ENCODE results near the gene TBL2.

- TF ChIP-seq ZC3H10 (CRISPR knock-in tag; IDR thresholded peaks at IDR 0.05) (no peak), ZFP30 (CRISPR knock-in tag; IDR thresholded peaks at IDR 0.05) (no peak), ZNF70 (CRISPR knock-in tag; IDR thresholded peaks at IDR 0.05) (no peak), PATZ1 (CRISPR knock-in tag; IDR thresholded peaks at IDR 0.05; ENCODE audit: borderline replicate concordance) (no peak), SNAI2 (CRISPR knock-in tag; IDR thresholded peaks at IDR 0.05) (no peak), TOX (CRISPR knock-in tag; IDR thresholded peaks at IDR 0.05; ENCODE audit: borderline replicate concordance) (no peak), ISL1 (CRISPR knock-in tag; IDR thresholded peaks at IDR 0.05) (no peak), OSR1 (CRISPR knock-in tag; IDR thresholded peaks at IDR 0.05) (no peak), BACH2 (CRISPR knock-in tag; IDR thresholded peaks at IDR 0.05; ENCODE audit: borderline replicate concordance) (no peak)
- TF ChIP-seq, protein P1, sequence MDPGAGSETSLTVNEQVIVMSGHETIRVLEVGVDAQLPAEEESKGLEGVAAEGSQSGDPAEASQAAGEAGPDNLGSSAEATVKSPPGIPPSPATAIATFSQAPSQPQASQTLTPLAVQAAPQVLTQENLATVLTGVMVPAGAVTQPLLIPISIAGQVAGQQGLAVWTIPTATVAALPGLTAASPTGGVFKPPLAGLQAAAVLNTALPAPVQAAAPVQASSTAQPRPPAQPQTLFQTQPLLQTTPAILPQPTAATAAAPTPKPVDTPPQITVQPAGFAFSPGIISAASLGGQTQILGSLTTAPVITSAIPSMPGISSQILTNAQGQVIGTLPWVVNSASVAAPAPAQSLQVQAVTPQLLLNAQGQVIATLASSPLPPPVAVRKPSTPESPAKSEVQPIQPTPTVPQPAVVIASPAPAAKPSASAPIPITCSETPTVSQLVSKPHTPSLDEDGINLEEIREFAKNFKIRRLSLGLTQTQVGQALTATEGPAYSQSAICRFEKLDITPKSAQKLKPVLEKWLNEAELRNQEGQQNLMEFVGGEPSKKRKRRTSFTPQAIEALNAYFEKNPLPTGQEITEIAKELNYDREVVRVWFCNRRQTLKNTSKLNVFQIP (CRISPR knock-in tag; IDR thresholded peaks at IDR 0.05; ENCODE audit: borderline replicate concordance, low read depth): no peak
Observed at GRCh38 chr7:73526896-73527821, 51.2 kb downstream of the TBL2 start.
